ENCODE results near the gene GNL1.

DNA sequence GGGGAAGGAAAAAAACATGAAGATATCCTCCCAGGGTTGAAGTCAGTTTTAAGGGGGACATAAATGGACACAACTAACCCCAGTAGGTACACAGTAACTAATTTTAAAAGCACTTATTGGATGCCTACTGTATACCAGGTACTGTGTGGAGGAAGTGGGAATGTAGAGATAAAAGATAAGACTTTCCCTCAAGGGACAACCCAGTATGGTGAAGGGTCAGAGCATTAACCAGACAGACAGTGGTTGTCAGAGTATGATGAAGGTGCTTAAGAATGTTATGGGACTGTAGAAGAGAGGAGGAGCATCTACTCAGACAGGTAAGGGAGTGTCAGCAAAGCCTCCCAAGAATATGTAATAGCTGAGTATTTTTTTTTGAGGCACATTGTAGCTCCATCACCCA lies 15.9 kb upstream of the GNL1 start:
- TF ChIP-seq, protein P1, sequence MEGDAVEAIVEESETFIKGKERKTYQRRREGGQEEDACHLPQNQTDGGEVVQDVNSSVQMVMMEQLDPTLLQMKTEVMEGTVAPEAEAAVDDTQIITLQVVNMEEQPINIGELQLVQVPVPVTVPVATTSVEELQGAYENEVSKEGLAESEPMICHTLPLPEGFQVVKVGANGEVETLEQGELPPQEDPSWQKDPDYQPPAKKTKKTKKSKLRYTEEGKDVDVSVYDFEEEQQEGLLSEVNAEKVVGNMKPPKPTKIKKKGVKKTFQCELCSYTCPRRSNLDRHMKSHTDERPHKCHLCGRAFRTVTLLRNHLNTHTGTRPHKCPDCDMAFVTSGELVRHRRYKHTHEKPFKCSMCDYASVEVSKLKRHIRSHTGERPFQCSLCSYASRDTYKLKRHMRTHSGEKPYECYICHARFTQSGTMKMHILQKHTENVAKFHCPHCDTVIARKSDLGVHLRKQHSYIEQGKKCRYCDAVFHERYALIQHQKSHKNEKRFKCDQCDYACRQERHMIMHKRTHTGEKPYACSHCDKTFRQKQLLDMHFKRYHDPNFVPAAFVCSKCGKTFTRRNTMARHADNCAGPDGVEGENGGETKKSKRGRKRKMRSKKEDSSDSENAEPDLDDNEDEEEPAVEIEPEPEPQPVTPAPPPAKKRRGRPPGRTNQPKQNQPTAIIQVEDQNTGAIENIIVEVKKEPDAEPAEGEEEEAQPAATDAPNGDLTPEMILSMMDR (conservative IDR thresholded peaks at IDR 0.05 in 1 of 2, IDR thresholded peaks at IDR 0.05 in 1 of 2; ENCODE audit: extremely low read depth in 1 of 2, insufficient read depth in 1 of 2, low read depth in 1 of 2, low read length in 2 of 2): no peak
- TF ChIP-seq EZH2 (IDR thresholded peaks at IDR 0.05; ENCODE audit: borderline replicate concordance, low read length): no peak

All from mammary epithelial cell (primary cell).